HG02885 (cell line): Measurements from ENCODE around the gene PRDM16.
"Not testable (repeated sequence)": the region's sequence is repeated elsewhere in the genome, so short reads cannot be mapped to it uniquely, and the experiment has no call there.

Experiments
- ATAC-seq: cut with Tn5 transposase; IDR thresholded peaks from one replicate; pipeline ENCODE4 v1.9.1; 2021; ENCODE audit warnings: mild to moderate bottlenecking; ENCODE audit not compliant: unreplicated experiment, poor library complexity

Gene PRDM16

DNA sequence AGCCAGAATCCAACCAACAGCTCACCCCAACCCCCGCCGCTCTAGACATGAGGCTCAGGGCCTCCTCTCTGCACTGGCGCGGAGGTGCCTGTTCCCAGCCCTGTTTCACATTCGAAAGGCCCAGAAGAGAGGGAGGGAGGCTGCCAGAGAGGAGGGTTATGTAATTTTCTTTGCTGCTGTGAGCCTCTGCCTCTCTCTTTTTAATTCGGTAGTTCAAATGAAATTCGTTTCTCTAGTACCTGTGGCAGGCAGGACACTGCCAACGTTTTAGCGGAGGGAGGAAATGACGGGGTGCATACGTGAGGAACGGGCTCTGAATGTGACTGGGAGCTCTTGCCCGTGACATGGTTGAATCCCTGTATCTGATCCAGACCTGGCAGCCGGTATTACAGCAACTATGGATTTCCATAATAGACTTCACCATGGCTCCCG lies 9.4 kb downstream of the PRDM16 start:
- no peak for ATAC-seq

DNA sequence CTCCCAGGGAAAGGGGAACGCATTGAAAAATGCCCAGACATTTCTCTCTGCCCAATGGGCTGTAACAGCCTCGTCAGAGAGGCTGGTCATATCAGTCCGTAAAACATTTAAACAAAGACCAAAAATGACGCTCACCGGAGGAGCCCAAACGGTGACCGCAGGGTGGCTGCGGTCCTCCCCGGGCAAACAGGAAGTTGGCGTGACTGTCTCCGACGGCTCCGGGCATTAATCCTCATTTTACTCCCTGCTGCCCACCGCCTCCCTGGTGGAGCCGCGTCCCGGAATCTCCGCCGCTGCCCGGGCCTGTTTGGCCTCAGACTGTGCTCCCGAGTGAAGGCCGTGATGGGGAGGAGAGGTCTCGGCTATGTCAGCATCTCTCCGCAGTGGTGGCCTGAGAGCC lies 9.9 kb downstream of the PRDM16 start:
- no peak for ATAC-seq

DNA sequence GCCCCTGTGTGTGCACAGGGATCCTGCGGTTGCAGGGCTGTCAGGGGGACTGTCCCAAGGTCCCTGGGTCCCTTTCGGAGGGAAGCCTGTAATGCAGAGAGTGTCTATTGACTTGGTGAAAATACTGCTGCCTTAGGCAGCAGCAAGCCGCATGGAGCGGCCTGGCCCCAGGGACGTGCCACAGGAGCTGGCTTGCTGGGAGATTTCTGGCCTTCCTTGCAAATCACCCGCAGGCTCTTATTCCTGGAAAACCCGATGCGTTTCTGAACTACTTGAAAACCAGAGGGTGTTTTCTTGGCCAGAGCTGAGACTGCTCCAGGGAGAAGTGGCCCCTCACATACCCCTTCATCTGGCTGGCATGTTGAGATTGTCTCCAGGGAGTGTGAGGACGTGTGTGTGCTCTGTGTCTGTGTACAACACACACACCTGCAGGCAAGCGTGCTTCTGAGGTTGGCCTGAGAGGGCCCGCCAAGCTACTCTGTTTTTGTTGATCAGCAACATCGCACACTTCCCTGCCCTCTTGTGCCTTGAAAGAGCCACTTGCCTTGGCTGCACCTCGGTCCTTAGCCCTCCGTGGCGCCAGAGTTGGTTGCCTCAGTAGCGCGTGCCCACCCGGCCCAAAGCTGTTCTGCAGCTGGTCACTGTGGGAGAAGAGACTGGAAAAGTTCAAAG lies 10.5 kb downstream of the PRDM16 start:
- no peak for ATAC-seq

DNA sequence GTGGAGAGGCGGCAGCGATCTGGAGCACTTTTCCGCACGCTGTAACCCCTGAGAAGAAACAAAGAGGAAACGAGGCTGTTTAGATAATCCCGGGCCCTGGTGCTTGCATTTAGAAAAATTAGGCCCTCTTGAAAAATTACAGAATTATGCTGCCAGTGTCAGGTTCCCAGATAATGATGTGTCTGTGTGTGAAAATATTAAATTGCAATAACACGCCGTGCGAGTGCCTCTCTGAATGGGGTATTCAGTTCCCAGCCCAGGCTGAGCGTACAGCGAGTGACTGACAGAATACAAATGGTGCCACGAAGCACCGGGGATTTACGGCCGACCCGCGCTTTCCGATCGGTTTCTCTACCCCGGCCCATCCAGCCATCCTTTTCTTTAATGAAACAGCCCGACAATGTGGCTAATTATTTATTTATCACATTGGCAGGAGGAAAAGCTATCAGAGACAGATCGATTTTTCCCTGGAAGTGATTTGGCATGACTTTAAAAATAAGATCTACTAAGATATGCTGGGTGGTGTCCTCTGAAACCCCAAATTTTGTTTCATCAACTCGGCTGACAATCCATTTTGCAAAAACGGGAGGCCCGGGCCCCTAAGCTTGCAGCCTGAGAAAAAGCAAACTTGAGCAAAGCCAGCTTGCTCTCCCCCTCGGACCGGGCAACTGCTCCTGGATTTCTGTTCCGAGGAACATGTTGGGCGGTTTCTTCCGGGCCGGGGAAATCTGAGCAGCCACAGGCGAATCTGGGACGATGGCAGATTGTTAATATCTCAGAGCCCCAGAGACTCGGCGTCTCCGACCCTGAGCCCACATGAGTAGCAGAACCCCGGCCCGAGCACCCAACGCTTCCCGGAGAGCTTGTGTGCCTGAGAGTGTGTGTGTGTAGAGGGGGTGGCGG lies 11.3 kb downstream of the PRDM16 start:
- no peak for ATAC-seq

DNA sequence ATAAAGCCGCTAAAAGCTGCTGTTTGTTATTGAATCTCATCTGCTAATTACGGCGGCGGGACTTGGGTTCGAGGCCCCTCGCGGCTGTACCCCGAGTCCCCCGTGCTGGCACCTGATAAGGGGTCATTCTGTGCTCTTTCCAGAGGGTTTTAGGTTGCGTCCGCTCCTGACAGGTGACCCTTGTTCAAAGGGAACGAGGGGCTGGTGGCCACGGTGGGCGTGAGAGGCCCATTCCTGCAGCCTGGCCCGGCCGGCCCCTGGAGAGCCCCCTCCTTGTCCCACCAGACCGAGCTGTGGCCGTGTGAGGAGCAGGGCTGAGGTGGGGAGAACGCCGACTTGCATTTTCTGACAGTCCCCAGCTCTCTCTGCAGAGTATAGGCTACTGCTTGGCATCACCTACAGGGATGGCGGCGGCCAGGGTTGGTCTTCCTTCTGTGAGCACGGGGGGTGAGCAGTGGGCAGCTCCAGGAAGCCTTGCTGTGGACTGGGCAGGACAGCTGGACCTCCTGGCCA lies 12.2 kb downstream of the PRDM16 start:
- no peak for ATAC-seq

DNA sequence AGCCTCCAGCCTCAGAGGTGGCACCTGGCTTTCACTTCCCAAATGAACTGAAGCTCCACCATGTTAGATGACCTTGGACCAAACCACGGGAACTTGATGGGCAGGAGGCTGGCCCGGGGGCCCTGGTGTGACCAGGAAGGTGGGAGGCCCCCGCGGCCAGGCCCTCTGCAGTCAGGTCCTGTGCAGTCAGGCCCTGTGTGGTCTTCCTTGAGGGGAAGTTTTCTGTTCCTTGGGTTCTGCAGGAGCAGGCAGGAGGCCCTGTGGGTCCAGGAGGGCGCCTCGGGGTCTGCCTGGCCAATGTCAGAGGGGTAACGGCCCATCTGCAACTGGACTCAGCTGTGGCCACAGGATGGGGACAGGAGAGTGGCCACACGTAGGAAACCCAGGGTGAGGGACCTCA lies 13.0 kb downstream of the PRDM16 start:
- no peak for ATAC-seq

DNA sequence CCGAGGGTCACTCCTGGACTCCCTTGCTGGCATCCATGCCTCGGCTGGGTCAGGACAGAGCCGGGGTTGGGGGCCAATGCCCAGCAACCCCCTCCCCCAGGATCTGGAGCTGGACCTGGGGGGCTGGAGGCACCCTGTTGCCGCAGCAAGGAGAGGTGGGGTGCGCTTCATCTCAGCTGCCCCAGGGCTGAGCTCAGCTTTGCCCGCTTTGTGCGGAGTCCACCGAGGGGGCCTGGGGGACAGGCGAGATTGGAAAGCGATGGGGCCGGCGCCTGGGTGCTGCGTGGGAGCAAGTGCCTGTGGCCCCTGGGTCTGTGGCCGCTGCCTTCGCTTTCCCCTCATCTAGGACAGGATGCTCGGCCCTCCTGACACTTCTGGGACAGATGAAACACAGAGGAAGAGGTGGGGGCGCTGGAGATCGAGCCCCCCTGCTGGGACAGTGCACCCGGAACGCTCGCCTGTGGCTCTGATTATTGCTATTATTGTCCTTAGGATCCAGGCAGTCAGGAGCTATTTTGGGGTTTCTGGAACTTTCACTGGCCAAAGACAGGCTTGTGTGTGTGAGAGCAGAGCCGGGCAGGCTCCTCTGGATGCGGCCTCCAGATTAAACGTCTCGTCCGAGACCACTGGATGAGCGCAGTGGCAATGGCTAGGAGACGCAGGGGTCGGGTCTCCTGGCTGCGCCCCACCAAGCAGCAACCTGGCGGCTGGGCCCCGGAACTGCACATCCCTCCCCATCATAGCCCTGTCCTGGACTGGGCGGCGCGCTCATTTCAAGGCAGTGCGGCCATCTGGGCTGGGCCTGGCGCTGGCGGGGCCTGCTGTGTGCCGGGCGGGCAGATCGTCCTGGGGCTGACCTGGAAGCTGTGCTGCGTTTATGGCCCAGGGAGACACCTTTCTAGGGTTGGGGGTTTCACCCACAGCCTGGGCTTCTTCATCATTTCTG lies 13.8 kb downstream of the PRDM16 start:
- ATAC-seq, result no peak

DNA sequence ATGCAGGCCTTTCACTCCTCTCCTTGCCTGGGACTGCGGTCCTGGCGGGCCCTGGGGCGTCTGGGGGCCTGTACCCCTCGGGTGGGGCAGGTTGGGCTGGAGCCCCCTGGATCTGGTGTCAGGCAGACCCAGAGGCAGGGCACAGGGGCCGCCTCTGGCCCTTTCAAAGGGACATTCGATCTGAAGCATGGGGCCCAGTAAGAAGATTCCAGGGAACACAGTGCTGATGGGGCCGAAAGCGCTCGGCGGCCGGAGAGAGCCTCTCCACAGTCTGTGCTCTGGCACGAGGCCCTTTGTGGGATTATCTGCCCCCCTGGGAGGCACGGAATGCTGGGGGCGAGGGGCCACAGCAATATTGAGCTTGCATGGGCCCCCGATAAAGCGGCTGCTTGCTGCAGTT lies 15.2 kb downstream of the PRDM16 start:
- no peak for ATAC-seq

DNA sequence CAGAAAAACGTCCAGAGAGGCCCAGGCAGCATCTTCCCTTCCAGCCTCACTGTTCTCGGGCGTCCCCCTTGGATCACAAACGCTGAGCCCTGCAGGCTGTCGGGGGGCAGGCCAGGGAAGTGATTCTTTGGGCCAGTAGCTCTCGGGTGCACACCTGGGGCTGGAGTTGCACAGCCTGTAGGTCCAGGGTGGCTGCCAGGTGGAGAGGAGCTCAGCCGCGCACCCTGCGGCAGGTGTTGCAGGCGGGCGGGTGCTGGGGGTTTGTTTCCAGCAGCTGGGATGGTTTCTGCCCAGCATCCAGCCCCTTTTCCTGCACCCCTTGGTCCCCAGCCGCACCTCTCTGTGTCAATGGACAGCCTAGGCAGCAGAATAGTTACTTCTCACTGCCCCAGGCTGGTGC lies 15.7 kb downstream of the PRDM16 start:
- ATAC-seq, result no peak

DNA sequence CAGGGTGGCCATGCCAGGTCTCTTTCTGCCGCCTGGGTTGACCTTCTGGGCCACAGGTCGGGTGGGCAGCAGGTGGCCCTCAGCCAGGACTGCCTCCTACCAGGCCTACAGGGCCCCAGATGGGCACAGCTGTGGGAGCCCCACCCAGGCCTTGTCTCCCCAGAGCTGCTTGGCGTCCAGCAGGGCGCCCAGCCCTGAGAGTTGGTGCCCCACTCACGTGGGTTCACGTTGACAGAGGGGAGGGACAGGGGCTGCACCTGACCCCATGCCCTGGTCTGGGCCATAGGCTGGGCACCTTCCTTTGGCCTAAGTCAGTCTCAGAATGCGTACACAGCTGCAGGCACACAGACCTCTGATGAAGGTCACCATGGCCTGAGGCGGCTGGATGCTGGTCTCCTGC lies 16.7 kb downstream of the PRDM16 start:
- ATAC-seq, result no peak

DNA sequence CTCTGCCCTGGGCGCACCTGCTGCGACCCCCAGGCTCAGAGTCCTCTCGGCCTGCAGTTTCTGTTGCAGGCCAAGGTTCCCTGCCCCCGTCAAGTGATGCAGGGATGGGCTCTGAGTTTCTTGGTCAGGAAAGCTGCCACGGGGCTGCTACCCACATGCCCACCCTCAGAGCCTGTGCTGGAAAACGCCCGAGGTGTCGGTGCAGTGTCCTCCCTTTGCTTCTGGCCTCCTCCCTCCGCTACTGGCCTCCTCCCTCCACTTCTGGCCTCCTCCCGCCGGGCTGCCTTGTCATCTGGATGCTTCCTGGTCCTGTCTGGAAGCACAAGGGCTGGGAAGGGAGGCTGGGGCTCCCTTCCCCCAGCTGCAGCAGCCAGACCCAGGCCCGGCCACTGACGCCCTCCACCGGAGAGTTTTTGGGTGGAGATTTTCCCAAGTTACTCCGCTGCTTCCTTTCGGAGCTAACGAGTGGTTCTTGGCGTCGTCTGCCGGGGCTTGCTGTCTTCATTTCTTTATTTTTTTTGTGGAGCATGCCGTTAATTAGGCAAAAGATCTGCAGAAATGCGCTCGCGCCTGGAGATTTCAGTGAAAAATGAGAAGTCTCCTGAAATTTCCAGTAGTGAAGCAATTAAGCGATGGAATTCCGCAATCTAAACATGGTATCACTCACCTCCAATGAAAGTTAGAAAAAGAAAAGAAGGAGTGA lies 17.4 kb downstream of the PRDM16 start:
- no peak for ATAC-seq

DNA sequence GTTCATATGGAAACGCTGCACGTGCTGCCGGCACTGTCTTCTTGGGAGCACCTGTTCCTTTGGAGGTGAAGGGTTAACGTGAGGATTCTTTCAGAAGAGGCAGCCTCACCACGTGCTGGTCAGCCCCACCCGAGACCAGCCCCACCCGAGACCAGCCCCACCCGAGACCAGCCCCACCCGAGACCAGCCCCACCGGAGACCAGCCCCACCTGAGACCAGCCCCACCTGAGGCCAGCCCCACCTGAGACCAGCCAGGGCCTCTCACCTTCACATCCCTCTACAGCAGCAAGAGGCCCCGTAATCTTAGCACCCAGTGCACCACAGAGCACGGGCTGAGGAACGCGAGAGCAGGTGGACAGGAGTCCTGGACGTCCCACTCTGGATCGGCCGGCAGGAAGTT lies 18.0 kb downstream of the PRDM16 start:
- ATAC-seq, result no peak

DNA sequence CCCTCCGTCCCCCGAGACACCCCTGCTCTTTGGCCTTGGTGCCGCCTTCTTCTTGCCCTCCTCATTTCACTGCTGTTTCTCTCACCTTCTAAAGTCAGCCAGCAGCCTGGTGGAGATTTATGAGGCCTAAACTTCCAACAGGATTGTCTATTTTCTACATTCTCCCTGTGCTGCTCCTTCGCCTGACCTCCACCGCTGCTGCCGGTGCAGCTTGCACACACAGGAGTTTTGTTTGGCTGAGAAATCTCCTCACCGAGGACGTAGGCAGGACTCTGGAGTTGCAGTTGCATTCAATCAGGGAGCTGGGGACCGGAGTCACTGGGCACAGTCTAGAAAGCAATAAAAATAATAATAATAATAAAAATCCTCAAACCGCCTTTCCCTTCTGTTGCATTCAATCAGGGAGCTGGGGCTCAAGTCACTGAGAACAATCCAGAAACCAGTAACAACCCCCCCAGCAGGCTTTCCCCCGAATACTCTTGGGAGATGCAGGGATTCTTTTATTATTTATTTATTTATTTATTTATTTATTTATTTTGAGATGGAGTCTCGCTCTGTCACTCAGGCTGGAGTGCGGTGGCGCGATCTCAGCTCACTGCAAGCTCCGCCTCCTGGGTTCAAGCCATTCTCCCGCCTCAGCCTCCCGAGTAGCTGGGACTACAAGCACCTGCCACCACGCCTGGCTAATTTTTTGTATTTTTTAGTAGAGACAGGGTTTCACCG lies 19.1 kb downstream of the PRDM16 start:
- not testable (repeated sequence) for ATAC-seq

DNA sequence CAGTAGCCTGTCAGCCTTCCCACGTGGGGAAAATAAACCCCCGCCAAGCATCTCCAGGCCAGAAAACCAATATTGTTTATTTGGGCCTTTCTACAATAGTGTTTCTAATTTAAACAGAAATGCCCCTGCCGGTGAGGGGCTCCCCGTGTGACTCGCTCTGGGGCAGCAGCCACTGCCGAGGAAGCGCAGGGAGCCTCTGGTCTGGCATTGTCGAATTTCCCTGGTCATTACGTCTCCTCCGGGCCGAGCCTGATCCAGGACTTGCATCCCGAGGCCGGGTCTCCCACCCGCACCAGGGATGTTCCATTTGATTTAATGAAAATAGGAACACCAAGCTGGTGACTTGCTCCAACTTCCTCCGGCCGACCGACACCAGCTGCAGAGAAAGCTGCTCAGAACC lies 20.5 kb downstream of the PRDM16 start:
- no peak for ATAC-seq

DNA sequence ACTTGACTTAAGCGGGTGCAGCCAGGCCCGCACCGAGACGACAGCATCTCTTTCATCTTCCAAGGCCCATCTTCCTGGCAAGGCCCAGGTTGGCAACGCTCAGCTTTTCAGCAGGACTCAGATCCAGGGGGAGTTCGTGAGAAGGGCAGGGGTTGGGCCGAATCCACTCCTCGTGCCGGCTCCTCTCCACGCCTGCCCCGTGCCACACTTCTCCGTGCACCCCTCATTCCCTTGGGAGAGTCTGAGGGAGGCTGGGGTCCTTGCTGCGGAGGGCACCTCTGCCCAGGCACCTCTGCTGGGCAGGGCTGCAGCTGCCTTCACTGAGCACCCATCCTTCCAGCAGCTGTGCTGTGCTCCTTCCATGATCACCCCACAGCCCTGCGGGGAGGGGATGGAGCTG lies 22.3 kb downstream of the PRDM16 start:
- ATAC-seq, result no peak

DNA sequence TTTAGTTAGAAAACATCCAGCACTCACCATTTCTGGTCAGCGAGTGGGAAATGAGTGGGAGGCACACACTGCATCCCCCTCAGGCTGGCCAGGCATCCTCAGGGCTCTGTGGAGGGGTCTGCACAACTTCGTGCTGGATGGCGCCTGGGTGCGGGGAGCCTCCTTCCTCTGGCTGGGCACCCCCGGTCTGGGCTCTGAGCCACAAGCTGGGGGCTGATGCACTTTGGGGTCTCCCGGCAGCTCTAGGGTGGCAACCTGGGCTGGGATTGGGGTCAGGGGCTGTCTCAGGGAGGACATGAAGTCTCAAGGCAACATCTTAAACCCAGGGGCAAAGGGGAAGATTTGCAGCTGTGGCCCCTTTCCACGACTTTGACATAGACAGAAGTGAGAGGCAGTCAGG lies 23.5 kb downstream of the PRDM16 start:
- ATAC-seq, result no peak

DNA sequence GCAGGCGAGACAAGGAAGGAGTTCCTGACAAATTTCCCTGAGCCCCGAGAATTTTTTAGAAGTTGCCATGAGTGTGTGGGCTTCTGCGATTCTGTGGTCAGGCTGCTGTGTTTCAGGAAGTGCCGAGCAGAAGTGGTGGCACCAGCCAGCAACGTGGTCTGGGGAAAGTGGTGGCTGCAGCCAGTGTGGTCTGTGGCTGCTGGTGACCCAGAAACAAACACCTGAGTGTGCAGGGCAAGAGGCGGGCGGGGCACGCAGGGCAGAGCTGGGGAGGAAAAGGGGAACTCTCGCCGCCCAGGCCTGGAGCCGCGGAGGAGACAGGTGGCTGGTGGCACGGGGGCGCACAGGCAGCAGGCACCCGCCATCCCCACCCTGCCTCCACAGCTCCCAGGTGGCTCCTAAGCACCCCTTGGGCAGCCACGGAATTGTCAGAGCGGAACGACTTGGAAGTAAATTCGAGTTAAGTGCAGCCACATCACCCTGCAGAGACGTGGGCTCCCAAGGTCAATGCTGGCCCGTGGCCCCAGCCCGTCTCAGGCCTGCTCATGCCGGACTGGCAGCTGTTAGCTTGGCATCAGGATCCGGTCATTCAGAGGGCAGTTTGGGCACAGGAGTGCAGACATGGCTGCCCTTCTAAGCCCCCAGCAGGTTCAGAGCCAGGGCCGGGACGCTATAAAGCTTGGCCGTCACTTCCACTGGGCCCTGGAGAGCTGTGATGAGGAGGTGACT lies 25.1 kb downstream of the PRDM16 start:
- no peak for ATAC-seq
